HG02870 (cell line): ENCODE measurements around the gene RNU5D-1.

ENCODE experiments used
- ATAC-seq: cut with Tn5 transposase; IDR thresholded peaks from one replicate; pipeline ENCODE4 v1.9.1; 2021; ENCODE audit warnings: mild to moderate bottlenecking, moderate library complexity; ENCODE audit not compliant: unreplicated experiment

The RNU5D-1 gene

DNA sequence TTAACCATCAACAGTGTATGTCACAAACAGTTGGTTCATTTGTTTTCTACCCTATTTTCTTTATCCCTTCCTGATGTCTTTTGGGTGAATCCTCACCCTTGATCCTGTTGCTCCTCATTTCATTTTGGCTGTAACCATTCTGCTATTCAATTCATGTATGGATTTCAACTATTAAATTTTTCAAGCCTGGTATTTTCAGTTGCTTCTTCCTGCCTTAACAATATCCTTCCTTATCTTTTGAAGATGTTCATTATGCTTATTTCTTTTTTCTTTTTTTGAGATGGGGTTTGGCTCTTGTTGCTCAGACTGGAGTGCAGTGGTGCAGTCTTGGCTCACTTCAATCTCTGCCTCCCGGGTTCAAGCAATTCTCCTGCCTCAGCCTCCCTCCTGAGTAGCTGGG is 2.8 kb upstream of the RNU5D-1 start:
- no peak for ATAC-seq

- ATAC-seq, result no peak
These were observed 2.4 kb upstream of the RNU5D-1 start for GRCh38 chr1:44733365-44733764.

DNA sequence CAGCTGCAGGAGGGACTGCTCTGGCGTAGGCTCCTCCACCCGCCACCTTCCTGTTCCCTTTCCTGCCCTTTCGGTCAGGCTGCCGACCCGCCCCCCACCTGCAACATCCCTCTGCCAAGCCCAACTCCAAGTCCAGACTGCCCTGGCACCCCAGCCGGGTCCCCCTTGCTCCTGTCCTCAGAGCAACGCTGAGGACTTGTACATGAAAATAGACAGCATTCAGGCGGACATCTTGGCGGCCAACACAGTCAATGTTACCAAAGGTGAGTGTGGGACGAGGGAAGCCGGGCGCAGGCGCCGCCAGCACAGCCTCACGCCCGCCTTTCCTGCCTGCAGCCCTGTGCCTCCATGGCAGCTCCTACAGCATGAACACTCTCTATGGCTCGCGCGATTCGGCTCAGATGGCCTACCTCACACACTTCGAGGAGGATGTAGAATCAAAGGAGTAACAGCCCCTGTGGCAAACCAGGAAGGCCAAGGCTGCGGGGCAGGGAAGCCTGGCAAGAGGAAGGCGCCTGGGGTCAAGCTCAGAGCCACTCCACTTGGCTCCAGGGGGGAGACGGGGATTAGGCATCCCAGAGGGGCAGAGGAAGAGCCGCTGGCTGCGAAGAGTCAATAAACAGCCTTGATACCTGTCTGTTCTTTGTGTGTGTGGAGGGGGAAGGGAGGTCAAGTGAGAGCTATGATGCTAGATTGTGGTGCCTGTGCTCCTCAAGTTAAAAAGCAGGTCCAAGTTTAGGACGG is 5.8 kb downstream of the RNU5D-1 start:
- ATAC-seq, result no peak

DNA sequence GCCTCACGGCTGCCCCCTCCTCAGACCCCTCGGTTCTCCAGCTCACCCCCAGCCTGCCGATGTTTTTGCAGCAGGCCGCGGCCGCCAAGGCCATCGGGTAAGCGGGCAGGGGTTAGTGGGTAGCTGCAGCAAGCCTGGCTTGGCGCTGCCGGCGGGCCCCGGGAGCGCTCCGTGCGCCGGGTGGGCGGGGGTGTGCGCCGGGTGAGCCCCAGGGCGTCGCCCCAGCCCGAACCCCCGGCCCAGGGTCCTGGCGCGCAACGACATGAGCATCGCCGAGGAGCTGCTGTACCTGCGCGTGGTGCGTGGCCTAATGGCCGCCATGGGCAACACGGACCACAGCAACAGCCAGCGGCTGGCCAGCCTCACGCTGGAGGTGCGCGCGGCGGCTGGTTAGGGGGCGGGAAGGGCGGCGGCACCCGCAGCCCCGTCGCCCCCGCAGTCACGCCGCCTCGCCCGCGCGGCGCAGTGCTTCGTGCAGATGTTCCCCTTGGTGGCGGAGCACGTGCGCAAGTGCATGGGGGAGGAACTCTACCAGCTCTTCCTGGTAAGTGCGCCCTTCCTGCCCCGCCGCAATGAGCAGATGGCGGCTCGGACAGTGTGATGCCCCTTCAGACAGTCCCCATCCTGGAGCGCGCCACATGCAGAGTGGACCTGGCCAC is 6.5 kb downstream of the RNU5D-1 start:
- no peak for ATAC-seq

DNA sequence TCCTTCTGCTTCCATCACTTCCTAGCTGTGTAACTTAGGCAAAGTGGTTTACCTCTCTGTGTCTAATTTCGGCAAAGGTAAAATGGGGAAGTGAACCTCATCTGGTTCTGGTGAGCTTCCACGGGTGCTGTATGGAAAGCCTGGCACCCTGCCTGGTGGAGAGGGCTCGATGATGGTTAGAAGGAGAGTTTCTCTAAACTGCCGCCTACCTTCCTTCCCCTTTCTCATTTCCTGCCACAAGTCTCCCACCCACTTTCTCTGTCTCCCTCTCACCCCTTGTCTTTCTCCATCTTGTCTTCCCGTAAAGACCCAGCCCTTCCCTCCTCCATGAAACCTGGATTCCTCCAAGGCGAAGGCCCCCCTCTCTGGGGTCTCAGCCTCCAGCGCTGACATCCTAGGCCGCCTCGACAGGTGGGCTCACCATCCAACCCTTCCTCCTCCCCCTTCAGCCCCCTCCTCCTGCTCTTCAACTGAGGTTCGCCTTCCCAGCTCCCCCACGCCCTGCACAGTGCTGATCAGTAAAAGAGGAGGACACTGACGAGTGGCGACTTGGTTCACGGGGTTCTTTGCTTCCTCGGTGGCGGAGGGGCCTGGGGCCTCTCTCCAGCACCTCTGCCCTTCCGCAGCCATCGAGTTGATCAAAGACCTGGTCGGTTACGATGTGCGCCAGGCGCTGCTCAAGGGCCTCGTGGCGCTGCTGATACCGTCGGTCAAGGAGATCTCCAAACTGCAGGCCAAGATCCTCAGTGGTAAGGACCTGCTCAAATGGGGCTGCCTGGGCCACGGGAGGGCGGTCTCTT is 7.3 kb downstream of the RNU5D-1 start:
- ATAC-seq, result no peak

DNA sequence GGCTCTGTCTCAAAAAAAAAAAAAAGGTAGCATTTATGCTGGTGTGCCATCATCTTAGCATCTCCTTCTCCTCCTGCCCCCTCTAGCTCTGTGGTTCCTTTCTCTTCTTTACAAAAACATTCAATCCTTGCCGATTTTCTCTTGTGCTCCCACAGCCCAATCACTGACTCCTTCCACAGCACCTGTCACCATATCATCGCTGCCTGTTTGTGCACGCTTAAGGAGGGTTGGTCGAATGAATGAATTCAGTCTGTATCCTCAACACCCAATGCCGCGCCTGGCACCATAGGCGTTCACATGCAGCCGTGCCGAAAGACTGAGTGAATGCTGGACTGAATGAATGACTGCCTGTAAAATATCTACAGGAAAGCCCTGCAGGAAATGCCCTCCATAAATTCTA is 7.9 kb downstream of the RNU5D-1 start:
- ATAC-seq, result no peak

- peak; percentile 73 for ATAC-seq
These were observed 9.2 kb downstream of the RNU5D-1 start for GRCh38 chr1:44721485-44722361.

GRCh38 chr1:44720281-44720680 is 10.7 kb downstream of the RNU5D-1 start:
- ATAC-seq, result no peak

GRCh38 chr1:44719318-44719717 is 11.7 kb downstream of the RNU5D-1 start:
- no peak for ATAC-seq

GRCh38 chr1:44718091-44718490 is 12.9 kb downstream of the RNU5D-1 start:
- ATAC-seq, result no peak

GRCh38 chr1:44717653-44718052 is 13.3 kb downstream of the RNU5D-1 start:
- ATAC-seq, result no peak

GRCh38 chr1:44717156-44717555 is 13.8 kb downstream of the RNU5D-1 start:
- ATAC-seq, result no peak

- ATAC-seq, result no peak
These were observed 15.9 kb downstream of the RNU5D-1 start for GRCh38 chr1:44714944-44715571.

- no peak for ATAC-seq
These were observed 16.4 kb downstream of the RNU5D-1 start for GRCh38 chr1:44714532-44714931.

DNA sequence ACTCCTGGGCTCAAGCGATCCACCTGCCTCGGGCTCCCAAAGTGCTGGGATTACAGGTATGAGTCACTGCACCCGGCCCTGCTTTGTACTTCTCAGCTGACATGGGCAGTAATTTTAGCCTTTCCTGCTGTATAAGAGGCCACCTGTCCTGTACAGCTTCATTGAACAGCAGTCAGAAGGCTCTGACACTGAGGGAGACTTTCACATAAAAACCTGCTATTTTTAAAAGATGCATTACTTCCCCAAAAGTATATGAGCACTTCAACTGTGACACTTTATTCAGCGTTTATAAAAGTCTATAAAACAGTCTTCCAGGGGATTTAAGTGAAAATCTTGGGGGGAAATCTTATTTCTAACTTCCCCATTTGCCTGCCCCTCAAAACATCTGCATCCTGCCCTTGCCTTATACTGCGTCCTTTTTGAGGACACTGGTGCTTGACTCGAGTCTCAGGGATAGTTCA is 17.6 kb downstream of the RNU5D-1 start:
- ATAC-seq, result peak; percentile 54

DNA sequence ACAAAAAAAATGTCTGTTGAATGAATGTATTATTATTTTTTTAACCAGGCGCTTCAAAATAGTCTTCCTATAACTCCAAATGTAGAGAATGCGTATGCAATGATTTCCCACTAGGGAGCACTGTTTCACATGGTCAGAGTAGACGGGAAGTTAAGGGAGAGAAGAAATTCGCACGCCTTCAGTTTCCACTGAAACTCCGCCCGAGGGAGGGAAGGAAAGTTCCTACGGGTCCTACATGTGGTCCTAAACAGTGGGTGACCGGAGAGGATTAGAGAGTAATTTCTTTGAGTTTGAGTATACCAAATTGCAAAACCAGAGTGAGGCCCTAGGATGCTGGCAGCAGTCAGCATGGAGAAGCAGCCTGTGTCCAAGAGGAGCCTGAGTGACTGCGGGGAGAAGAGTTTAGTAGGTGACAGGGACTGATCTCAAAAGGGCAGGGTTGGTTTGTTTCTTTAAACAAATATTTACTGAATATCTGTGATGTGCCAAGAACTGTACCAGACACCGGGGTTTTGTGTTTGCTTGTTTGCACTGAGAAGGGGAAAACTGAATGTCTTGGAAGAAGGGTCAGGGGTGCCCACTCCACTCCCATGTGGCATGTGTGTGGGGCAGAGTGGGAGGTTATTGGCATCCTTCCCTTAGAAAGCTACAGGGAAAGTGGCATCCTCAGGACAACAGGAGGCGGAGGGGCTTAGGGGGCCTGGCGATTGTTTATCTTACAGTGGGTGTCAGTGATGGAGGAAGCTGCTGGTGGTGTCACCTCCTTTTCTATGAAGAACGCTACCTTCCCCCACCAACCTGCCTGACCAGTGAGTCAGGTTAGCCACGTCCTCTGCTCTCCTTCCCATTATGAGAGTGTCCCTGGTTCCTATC is 22.8 kb downstream of the RNU5D-1 start:
- ATAC-seq, result no peak

DNA sequence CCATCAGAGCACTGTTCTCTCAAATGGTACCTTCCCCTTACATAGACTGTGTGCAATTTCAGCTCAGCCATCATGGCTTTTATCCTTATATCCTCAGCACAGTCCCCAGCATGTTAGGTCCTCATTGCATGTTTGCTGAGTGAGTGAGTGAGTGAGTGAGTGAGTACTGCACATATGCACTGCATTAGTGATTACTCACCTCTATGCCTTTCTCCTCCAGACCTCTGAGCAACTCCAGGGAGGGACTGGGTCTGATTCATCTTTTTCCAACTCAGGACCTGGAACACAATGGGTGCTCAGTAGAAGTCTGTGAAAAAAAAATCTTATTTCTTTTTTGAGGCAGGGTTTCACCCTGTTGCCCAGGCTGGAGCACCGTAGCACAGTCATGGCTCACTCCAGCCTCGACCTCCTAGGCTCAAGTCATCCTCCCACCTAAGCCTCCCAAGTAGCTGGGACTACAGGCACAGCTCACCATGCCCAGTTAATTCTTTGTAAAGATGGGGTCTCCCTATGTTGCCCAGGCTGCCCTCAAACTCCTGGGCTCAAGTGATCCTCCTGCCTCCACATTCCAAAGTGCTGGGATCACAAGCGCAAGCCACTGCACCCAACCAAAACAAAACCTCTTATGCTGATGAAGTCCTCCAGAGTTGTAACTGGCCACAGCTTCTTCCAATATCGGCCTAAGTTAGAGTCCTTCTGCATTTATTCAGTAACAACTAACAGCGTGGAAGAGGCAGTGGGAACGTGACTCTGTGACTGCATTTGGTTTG is 23.7 kb downstream of the RNU5D-1 start:
- no peak for ATAC-seq

- ATAC-seq, result no peak
These were observed 25.0 kb downstream of the RNU5D-1 start for GRCh38 chr1:44705938-44706337.

GRCh38 chr1:44705470-44705869 is 25.5 kb downstream of the RNU5D-1 start:
- ATAC-seq, result no peak
